Subcutaneous adipose tissue (tissue), 4 donors: ENCODE results near the gene ABCB8. TPM values are rescaled to one million over a fixed set of nuclear protein-coding genes. Genes with fewer than 3 reads are reported as not detected.

Source experiments
- CTCF ChIP-seq: fragments of 450-650 bp; IDR thresholded peaks from one replicate; pipeline ENCODE4 v1.5.1; 2016; ENCODE audit warnings: low read depth, mild to moderate bottlenecking, control low read depth, antibody characterized with exemption, moderate library complexity
- total RNA-seq, 4 donors: library from RNA; depleted of rRNA; stranded (reverse); fragments of >200 nt; gene quantifications; one replicate each; pipeline ENCODE4 v1.1.0, GENCODE V29; 2016

Gene ABCB8
- total RNA-seq, 4 donors from 2014 or later, result 13.2 to 45.4 (median 14.9) TPM

GRCh38 chr7:151081170-151082101 is 53.2 kb downstream of the ABCB8 start:
- TF ChIP-seq CTCF, result no peak

GRCh38 chr7:151082141-151083070 is 54.2 kb downstream of the ABCB8 start:
- no peak for TF ChIP-seq CTCF

- no peak for TF ChIP-seq CTCF
These were observed 55.0 kb downstream of the ABCB8 start, which contains the start of gene TMUB1 for GRCh38 chr7:151083071-151083823. Gene TMUB1, minus strand, starts transcription at chr7:151083493. Its CDS starts 930 bp downstream, at chr7:151082563.

- no peak for TF ChIP-seq CTCF
These were observed 55.5 kb downstream of the ABCB8 start for GRCh38 chr7:151083824-151084160.

- TF ChIP-seq CTCF, result no peak
These were observed 57.1 kb downstream of the ABCB8 start for GRCh38 chr7:151085329-151085690.

GRCh38 chr7:151085691-151086620 is 57.7 kb downstream of the ABCB8 start, which contains the start of gene AGAP3:
Gene AGAP3, plus strand, starts transcription at chr7:151086475. Its CDS starts 267 bp downstream, at chr7:151086742.
- TF ChIP-seq CTCF, result no peak
